Skeletal muscle satellite cell (primary cell): Measurements from ENCODE around the gene LOC128125822.

ENCODE experiments used
- H3K27me3 ChIP-seq: 2 replicates; pipeline ENCODE4 v1.7.0; 2013; ENCODE audit warnings: low read length; ENCODE audit not compliant: control insufficient read depth, insufficient read depth
- H3K36me3 ChIP-seq: 2 replicates; pipeline ENCODE4 v1.7.0; 2013; ENCODE audit warnings: mild to moderate bottlenecking, control low read depth, low read length; ENCODE audit not compliant: insufficient read depth
- H3K4me1 ChIP-seq: 2 replicates; pipeline ENCODE4 v1.7.0; 2013; ENCODE audit warnings: low read length; ENCODE audit not compliant: control insufficient read depth, insufficient read depth
- H3K4me2 ChIP-seq: 2 replicates; pipeline ENCODE4 v1.7.0; 2013; ENCODE audit warnings: mild to moderate bottlenecking, low read length
- H3K4me3 ChIP-seq: 2 replicates; pipeline ENCODE4 v1.7.0; 2013; ENCODE audit warnings: low read length
- H3K9ac ChIP-seq: 2 replicates; pipeline ENCODE4 v1.7.0; 2013; ENCODE audit warnings: mild to moderate bottlenecking, low read depth, low read length, moderate library complexity
- H3K9me3 ChIP-seq: replicated peaks from 2 replicates; pipeline ENCODE4 v1.7.0; 2013; ENCODE audit warnings: mild to moderate bottlenecking, control low read depth, low read length

The LOC128125822 gene

DNA sequence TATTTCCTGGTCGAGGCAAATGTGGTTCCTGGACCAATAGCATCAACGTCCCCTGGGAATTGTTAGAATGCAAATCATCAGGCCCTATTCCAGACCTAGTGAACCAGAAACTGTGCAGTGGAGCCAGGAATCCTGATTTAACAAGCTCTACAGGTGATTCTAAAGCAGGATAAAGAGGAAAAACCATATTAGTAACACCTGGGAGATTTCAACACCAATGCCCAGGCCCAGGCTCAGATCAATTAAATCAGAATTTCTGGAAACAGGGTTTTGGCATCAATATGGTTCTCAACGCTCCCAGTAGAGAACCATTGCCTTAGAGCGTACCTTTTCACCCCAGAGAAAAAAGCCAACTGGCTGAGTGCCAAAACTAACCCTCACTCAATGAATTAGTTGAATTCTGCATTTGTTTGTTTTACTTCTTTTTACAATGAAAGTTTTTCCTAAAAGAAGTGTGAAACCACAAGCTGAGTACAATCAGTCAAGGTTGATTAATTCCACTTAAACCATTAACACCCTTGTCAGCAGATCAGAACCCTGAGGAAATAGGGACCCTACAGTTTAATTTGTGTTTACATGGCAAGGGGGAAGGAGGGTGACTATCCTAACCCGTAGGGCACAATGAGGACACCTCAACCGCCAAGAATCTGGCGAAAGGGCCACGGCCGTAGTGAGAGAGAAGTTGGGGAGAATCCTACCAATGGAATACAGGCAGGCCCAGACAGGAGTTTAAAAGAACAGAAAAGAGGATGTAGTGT, 34.9 kb upstream of the LOC128125822 start:
- H3K36me3 ChIP-seq = no peaks in the 10 kb centered on the region
- H3K9ac ChIP-seq = no peak overlapping the region
- H3K4me3 ChIP-seq = no peak overlapping the region
- H3K4me2 ChIP-seq = no peak overlapping the region
- no peaks in the 10 kb centered on the region for H3K4me1 ChIP-seq
- no peaks in the 10 kb centered on the region for H3K27me3 ChIP-seq
- no peaks in the 10 kb centered on the region for H3K9me3 ChIP-seq

DNA sequence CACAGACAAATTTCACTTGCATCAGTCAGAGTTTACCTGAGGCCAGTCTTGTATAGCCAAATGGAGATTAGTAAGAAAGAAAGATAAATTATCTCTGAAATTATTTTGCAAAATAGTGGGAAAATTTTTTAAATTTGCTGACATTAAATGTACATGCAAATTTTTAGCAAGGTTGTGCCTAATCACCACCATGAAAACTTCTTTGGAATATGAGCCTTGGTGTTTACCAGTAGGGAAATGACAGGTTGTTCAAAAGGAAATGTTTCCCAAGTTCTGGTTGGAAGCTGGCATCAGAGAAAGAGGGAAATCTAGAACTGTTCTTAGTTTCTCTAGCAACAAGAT, 34.4 kb upstream of the LOC128125822 start:
- Histone ChIP-seq H3K36me3 (no peaks in the 10 kb centered on the region), H3K27me3 (no peaks in the 10 kb centered on the region), H3K4me1 (no peaks in the 10 kb centered on the region), H3K4me2 (no peak overlapping the region), H3K4me3 (no peak overlapping the region), H3K9ac (no peak overlapping the region), H3K9me3 (no peaks in the 10 kb centered on the region)

DNA sequence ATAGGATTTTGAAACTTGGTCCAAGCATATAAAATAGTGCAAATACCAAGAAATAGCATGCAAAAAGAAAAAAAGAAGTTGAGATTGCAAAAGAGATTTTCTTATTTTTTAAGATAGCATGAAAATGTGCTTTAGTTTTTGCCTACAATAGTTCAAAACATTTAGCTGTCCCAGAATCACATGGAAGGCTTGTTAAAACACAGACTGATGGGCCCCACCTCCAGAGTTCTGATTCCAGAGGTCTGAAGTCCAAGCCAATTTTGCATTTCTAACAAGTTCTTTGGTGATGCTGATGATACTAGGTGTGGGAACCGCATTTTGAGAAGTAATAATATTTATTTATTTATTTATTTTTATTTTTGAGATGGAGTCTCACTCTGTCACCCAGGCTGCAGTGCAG, 33.7 kb upstream of the LOC128125822 start:
- H3K36me3 ChIP-seq = no peaks in the 10 kb centered on the region
- H3K4me3 ChIP-seq = no peak overlapping the region

DNA sequence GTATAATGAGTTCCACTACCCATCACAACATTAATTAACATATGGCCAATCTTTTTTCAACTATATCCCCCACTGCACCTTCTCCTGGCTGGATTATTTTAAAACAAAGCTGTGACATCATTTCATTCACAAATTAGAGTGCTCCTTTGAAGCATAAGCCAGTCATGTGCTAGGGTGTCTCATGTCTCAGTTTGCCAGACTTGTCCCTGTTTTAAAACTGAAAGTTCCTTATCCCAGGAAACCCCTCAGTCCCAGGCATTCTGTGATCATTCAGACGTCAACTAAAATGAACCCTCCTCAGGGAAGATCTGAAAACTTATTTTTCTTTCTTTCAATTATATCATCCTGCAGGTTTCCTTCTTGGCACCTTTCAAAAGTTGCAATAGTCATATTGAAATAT, 29.3 kb upstream of the LOC128125822 start:
- H3K4me3 ChIP-seq = no peak overlapping the region
- no peaks in the 10 kb centered on the region for H3K4me1 ChIP-seq
- H3K9ac ChIP-seq = no peak overlapping the region
- H3K4me2 ChIP-seq = no peak overlapping the region
- H3K36me3 ChIP-seq = no peaks in the 10 kb centered on the region
- H3K9me3 ChIP-seq = no peaks in the 10 kb centered on the region
- H3K27me3 ChIP-seq = peaks cover 6% of the 10 kb centered on the region

More for the DNA sequence above, 33.7 kb upstream of the LOC128125822 start:
- Histone ChIP-seq H3K9ac (no peak overlapping the region), H3K9me3 (no peaks in the 10 kb centered on the region), H3K27me3 (peaks cover 3% of the 10 kb centered on the region), H3K4me1 (no peaks in the 10 kb centered on the region), H3K4me2 (no peak overlapping the region)

DNA sequence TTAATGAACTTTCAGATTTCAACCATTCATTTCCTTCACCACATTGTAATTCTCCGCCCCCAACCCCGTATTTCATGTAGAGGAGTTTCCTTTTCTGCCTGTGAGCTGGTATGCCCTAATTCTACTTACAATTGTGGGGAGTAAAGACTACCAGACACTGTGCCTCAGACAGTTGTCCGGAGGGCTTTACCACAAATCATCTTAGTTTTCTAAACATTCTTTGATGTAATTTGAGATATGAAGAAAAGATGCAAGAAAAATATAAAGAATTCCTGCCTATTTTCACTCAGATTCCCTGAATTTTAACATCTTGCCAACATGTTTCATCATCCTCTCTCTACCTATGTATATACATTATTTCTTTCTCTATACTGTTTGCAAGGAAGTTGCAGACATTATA, 28.3 kb upstream of the LOC128125822 start:
- H3K4me3 ChIP-seq = no peak overlapping the region

DNA sequence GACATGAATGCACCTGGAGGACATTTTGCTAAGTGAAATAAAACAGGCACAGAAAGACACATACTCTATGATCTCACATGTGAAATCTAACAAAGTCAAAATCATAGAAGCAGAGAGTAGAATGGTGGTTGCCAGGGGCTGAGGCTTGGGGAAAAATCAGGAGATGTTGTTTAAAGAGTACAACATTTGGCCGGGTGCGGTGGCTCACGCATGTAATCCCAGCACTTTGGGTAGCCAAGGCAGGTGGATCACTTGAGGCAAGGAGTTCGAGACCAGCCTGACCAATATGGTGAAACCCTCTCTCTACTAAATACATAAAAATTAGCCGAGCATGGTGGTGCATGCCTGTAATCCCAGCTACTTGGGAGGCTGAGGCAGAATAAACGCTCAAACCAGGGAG, 26.0 kb upstream of the LOC128125822 start:
- no peak overlapping the region for H3K4me2 ChIP-seq
- H3K9ac ChIP-seq = no peak overlapping the region

More for the DNA sequence above, 28.3 kb upstream of the LOC128125822 start:
- Histone ChIP-seq H3K36me3 (no peaks in the 10 kb centered on the region), H3K27me3 (peaks cover 6% of the 10 kb centered on the region), H3K9ac (no peak overlapping the region), H3K9me3 (no peaks in the 10 kb centered on the region), H3K4me1 (no peaks in the 10 kb centered on the region), H3K4me2 (no peak overlapping the region)

DNA sequence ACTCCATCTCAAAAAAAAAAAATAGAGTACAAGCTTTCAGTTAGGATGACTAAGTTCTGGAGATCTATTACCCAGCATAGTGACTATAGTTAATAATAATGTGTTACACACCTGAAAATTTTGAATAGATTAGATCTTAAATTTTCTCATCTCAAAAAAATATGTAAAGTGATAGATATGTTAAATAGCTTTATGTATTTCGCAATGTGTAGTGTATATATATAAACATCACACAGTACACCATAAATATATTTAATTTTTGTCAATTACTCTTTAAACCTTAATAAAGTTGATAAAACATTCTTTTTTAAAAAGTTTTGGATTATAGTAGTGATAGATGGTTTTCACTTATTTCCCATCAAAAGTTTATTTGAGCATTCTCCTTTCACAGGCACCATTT, 25.6 kb upstream of the LOC128125822 start:
- Histone ChIP-seq H3K36me3 (no peaks in the 10 kb centered on the region), H3K27me3 (peaks cover 6% of the 10 kb centered on the region), H3K4me3 (no peak overlapping the region), H3K4me2 (no peak overlapping the region), H3K4me1 (no peaks in the 10 kb centered on the region), H3K9ac (no peak overlapping the region), H3K9me3 (no peaks in the 10 kb centered on the region)

More for the DNA sequence above, 26.0 kb upstream of the LOC128125822 start:
- no peak overlapping the region for H3K4me3 ChIP-seq
- no peaks in the 10 kb centered on the region for H3K9me3 ChIP-seq
- no peaks in the 10 kb centered on the region for H3K36me3 ChIP-seq
- no peaks in the 10 kb centered on the region for H3K4me1 ChIP-seq
- peaks cover 6% of the 10 kb centered on the region for H3K27me3 ChIP-seq

DNA sequence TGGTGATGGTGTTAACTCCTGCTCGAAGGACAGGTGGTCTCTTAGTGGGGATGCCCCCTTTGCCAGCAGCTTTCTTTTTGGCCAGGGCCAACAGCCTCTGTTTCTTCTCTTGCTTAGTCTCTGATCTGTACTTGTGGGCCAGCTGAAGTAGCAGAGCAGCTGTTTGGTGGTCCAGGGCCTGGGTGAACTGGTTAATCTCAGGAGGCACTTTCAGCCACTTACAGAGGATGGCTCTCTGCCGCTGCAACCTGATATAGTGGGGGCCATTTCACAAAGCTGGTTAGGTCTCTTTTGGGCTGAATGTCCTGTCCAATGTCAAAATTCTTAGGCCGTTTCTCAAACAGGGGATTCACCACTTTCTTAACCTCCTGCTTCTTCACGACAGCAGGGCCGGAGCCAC, 23.2 kb upstream of the LOC128125822 start:
- H3K36me3 ChIP-seq = no peaks in the 10 kb centered on the region
- H3K4me2 ChIP-seq = no peak overlapping the region
- H3K9me3 ChIP-seq = no peaks in the 10 kb centered on the region
- no peak overlapping the region for H3K4me3 ChIP-seq
- no peak overlapping the region for H3K9ac ChIP-seq
- no peaks in the 10 kb centered on the region for H3K27me3 ChIP-seq
- H3K4me1 ChIP-seq = no peaks in the 10 kb centered on the region

DNA sequence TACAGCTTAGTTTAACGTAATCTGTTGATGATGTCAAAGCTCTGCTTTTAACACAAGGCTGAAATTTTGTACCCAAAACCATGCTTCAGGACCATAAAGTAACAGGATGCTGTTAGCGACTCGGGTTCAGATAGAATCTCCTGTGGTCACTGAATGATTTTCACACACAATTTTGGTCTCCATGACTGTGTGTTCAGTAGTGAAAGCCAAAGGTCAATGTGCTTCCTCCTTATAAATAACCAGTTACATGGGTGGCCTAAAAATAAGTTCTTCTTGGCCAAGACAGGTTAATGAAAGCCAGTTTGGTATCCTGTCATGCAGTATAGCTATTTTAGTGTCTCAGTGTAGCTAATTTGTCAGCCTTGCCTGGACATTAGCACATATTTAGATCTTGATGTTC, 19.1 kb upstream of the LOC128125822 start:
- no peaks in the 10 kb centered on the region for H3K36me3 ChIP-seq
- H3K4me2 ChIP-seq = no peak overlapping the region
- no peaks in the 10 kb centered on the region for H3K9me3 ChIP-seq
- H3K27me3 ChIP-seq = peaks cover 1% of the 10 kb centered on the region
- no peaks in the 10 kb centered on the region for H3K4me1 ChIP-seq
- H3K9ac ChIP-seq = no peak overlapping the region
- no peak overlapping the region for H3K4me3 ChIP-seq

DNA sequence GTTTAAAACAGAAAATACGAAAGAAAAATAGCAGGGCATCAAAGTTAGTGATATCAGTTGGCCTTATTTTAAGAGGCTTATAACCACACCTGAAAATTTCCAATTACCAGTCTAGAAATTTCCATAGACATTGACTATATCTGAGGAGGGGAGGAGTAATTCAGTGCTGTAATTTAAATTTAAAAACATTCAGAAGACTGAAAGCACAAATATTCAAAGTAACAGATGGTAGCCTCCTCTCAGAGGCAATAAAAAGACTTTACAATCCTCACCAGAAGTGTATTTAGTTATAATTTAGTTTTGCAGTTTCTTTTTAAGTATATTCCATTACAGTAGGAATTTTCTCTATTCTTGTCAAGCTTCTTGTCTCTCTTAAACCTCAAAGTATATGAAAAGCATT, 18.4 kb upstream of the LOC128125822 start:
- no peak overlapping the region for H3K4me2 ChIP-seq
- no peak overlapping the region for H3K9ac ChIP-seq
- H3K9me3 ChIP-seq = no peaks in the 10 kb centered on the region
- H3K4me1 ChIP-seq = no peaks in the 10 kb centered on the region
- H3K4me3 ChIP-seq = no peak overlapping the region
- H3K27me3 ChIP-seq = peaks cover 6% of the 10 kb centered on the region
- H3K36me3 ChIP-seq = no peaks in the 10 kb centered on the region

DNA sequence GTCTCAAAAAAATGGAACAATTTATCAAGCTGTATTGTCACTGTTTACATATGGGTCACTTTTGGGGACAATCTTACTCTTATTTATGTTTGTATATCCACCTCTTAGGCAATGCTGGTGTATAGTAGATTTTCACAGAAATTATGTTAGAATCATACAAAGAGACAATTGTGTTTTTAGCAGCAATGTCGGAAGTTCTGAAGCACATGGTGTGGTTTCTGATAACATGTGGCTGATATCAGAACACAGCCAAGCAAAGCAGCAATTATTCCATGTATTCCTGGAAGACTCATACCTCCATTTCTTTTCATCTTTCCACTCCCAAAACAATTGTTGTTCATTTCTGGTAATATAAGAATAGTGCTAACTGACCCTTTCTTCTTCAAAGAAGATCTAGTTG, 17.5 kb upstream of the LOC128125822 start:
- Histone ChIP-seq H3K36me3 (no peaks in the 10 kb centered on the region), H3K4me1 (no peaks in the 10 kb centered on the region), H3K4me2 (no peak overlapping the region), H3K9ac (no peak overlapping the region), H3K27me3 (peaks cover 8% of the 10 kb centered on the region), H3K9me3 (no peaks in the 10 kb centered on the region), H3K4me3 (no peak overlapping the region)

DNA sequence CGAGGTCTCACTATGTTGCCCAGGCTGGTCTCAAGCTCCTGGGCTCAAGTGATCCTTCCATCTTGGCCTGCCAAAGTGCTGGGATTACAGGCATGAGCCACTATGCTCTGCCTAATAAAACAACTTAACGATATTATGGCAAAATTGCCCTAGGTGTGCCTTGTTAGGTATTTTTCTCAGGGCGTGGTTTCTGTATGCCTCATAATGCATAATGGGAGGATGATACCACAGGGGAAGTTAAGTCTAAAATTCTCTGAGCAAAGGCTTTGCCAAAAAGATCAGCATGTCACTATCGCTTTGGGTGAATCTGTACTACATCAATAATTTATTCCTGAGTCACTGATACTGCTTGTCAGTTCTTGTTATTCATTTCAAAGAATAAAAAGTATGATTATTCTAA, 15.9 kb upstream of the LOC128125822 start:
- H3K4me3 ChIP-seq = no peak overlapping the region
- H3K4me1 ChIP-seq = no peaks in the 10 kb centered on the region
- no peak overlapping the region for H3K9ac ChIP-seq
- no peak overlapping the region for H3K4me2 ChIP-seq
- H3K36me3 ChIP-seq = no peaks in the 10 kb centered on the region
- peaks cover 8% of the 10 kb centered on the region for H3K27me3 ChIP-seq
- H3K9me3 ChIP-seq = no peaks in the 10 kb centered on the region
